ENCODE results near the gene POU4F3.
"Not testable (repeated sequence)": the region's sequence is repeated elsewhere in the genome, so short reads cannot be mapped to it uniquely, and the experiment has no call there.

POU4F3 gene, protein sequence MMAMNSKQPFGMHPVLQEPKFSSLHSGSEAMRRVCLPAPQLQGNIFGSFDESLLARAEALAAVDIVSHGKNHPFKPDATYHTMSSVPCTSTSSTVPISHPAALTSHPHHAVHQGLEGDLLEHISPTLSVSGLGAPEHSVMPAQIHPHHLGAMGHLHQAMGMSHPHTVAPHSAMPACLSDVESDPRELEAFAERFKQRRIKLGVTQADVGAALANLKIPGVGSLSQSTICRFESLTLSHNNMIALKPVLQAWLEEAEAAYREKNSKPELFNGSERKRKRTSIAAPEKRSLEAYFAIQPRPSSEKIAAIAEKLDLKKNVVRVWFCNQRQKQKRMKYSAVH

GRCh38 chr5:146338774-146339714 lies at the start of gene POU4F3:
Gene POU4F3, plus strand, starts transcription at chr5:146338839. Its CDS starts 274 bp downstream, at chr5:146339113.
- peak; percentile 58 for DNase-seq
- TF ChIP-seq, protein P1, sequence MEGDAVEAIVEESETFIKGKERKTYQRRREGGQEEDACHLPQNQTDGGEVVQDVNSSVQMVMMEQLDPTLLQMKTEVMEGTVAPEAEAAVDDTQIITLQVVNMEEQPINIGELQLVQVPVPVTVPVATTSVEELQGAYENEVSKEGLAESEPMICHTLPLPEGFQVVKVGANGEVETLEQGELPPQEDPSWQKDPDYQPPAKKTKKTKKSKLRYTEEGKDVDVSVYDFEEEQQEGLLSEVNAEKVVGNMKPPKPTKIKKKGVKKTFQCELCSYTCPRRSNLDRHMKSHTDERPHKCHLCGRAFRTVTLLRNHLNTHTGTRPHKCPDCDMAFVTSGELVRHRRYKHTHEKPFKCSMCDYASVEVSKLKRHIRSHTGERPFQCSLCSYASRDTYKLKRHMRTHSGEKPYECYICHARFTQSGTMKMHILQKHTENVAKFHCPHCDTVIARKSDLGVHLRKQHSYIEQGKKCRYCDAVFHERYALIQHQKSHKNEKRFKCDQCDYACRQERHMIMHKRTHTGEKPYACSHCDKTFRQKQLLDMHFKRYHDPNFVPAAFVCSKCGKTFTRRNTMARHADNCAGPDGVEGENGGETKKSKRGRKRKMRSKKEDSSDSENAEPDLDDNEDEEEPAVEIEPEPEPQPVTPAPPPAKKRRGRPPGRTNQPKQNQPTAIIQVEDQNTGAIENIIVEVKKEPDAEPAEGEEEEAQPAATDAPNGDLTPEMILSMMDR (IDR thresholded peaks at IDR 0.05; ENCODE audit: low read depth, low read length), result no peak
- no peaks in the 10 kb centered on the region for H3K36me3 ChIP-seq
- H3K27ac ChIP-seq, result no peak within 1 kb of the TSS
- peaks cover 68% of the 10 kb centered on the region for H3K27me3 ChIP-seq (ENCODE audit: insufficient read depth, low read depth, severe bottlenecking)
- H3K4me3 ChIP-seq (ENCODE audit: low read depth, low read length), result peak within 1 kb of the TSS; percentile 52
- H3K9me3 ChIP-seq (ENCODE audit: severe bottlenecking), result no peaks in the 10 kb centered on the region

DNA sequence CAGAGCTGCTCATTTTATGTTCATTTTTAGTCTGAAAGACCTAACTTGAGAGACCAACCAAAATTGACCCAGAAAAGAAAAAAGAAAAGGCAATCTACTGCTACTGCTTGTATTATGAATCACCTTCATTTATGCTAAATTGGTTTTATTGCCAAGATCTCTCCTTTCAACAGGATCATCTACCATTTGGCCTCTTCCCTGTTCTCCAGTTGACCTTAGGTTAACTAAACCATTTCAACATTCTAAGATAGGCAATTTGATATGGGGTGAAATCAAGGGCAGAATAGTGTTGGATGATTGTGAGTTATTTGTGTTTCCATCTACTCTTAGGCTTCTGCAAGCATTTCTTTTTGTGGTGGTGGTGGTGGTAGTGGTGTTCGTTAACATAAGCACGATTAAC lies 48.3 kb upstream of the POU4F3 start:
- H3K9me3 ChIP-seq (ENCODE audit: severe bottlenecking), result no peaks in the 10 kb centered on the region
- H3K4me3 ChIP-seq (ENCODE audit: low read depth, low read length), result no peak overlapping the region
- DNase-seq, result no peak
- no peaks in the 10 kb centered on the region for H3K27me3 ChIP-seq (ENCODE audit: insufficient read depth, low read depth, severe bottlenecking)
- no peaks in the 10 kb centered on the region; the same call in 1 of the 2 replicates for H3K36me3 ChIP-seq
- TF ChIP-seq, protein P1 (IDR thresholded peaks at IDR 0.05; ENCODE audit: low read depth, low read length), result no peak
- H3K27ac ChIP-seq, result no peak overlapping the region

GRCh38 chr5:146291421-146292074 lies 47.1 kb upstream of the POU4F3 start:
- Histone ChIP-seq H3K36me3 (no peaks in the 10 kb centered on the region), H3K27me3 (ENCODE audit: insufficient read depth, low read depth, severe bottlenecking) (no peaks in the 10 kb centered on the region), H3K27ac (no peak overlapping the region), H3K9me3 (ENCODE audit: severe bottlenecking) (no peaks in the 10 kb centered on the region), H3K4me3 (ENCODE audit: low read depth, low read length) (no peak overlapping the region)
- TF ChIP-seq, protein P1 (IDR thresholded peaks at IDR 0.05; ENCODE audit: low read depth, low read length), result 0 out of 2 replicates have a peak, but pooled peaks have one; percentile 31
- DNase-seq, result peak; percentile 26

GRCh38 chr5:146296245-146296644 lies 42.4 kb upstream of the POU4F3 start:
- Histone ChIP-seq H3K27ac (no peak overlapping the region), H3K36me3 (no peaks in the 10 kb centered on the region), H3K27me3 (ENCODE audit: insufficient read depth, low read depth, severe bottlenecking) (no peaks in the 10 kb centered on the region), H3K9me3 (ENCODE audit: severe bottlenecking) (no peaks in the 10 kb centered on the region), H3K4me3 (ENCODE audit: low read depth, low read length) (no peak overlapping the region)
- DNase-seq, result no peak
- TF ChIP-seq, protein P1 (IDR thresholded peaks at IDR 0.05; ENCODE audit: low read depth, low read length), result no peak

- not testable (repeated sequence) for DNase-seq; H3K27me3 ChIP-seq (ENCODE audit: insufficient read depth, low read depth, severe bottlenecking); H3K4me3 ChIP-seq (ENCODE audit: low read depth, low read length)
These were observed 39.7 kb upstream of the POU4F3 start for GRCh38 chr5:146298920-146299319.

More at GRCh38 chr5:146298920-146299319, 39.7 kb upstream of the POU4F3 start:
- not testable (repeated sequence) for H3K9me3 ChIP-seq (ENCODE audit: severe bottlenecking); H3K27ac ChIP-seq; H3K36me3 ChIP-seq
